ENCODE measurements around the gene PRKN.

GRCh38 chr6:162702446-162702845, 25.1 kb downstream of the PRKN start:
- no peak for TF ChIP-seq CTCF (IDR thresholded peaks at IDR 0.05)
- TF ChIP-seq ZFX (IDR thresholded peaks at IDR 0.05; ENCODE audit: borderline replicate concordance) = no peak

Data from 22Rv1 (cell line).